ENCODE measurements around the gene SCNN1A.

SCNN1A gene

DNA sequence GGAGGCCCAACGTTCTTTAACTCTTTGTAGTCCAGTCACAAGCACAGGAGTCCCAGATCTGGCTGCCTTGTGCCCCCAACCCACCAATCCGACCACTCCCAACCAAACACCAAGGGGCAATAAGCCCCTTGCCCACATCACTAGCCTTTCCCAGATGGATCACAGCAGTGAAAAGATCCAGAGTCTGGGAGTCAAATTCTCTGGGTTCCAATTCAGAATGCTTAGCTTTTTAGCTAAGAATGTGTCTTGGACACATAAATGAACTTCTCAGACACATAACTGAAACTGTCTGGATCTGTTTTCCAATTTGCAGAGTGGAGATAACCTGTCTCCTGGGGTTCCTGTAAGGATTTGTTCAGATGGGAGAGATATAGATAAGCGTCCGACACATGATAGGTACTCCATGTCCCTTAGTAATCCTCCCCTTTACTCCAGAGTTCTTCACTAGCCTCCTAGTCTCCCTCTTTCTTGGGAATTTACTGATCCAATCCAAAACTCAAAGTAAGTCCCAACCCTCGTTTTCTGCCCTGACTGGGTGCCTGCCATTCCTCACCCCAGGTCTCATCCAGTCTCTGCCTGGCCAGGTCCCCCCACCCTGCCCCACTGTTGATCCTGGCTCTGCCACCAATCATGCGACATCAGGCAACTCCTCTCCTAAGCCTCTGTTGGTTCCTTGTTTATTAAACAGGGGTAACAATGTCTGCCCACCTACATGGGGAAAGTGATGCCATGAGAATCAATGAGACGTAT, 33.0 kb downstream of the SCNN1A start:
- peaks cover 32% of the 10 kb centered on the region for H3K4me1 ChIP-seq (ENCODE audit: low read length)
- no peaks in the 10 kb centered on the region for H3K9me3 ChIP-seq (replicated peaks; ENCODE audit: insufficient read depth, low read length)
- peak overlapping the region; percentile 88 for H3K4me2 ChIP-seq (ENCODE audit: low read depth, low read length)
- H3K9ac ChIP-seq (ENCODE audit: low read length), result peak overlapping the region; percentile 92
- H3K36me3 ChIP-seq (replicated peaks; ENCODE audit: insufficient read depth, low read length), result no peaks in the 10 kb centered on the region
- H3K27ac ChIP-seq (ENCODE audit: low read length), result peak overlapping the region; percentile 49; the same call in 1 of the 2 replicates
- peaks cover 11% of the 10 kb centered on the region; the same call in 1 of the 2 replicates for H3F3A ChIP-seq (ENCODE audit: insufficient read depth, low read length)
- peak overlapping the region; percentile 90 for H3K4me3 ChIP-seq (ENCODE audit: low read length)
- no peaks in the 10 kb centered on the region for H3K27me3 ChIP-seq (replicated peaks; ENCODE audit: insufficient read depth, low read length)
- peak overlapping the region; percentile 86 for H2AFZ ChIP-seq (ENCODE audit: low read length)
- peaks cover 56% of the 10 kb centered on the region for H3K79me2 ChIP-seq (ENCODE audit: low read length)
- no peaks in the 10 kb centered on the region for H3K9me2 ChIP-seq (replicated peaks; ENCODE audit: insufficient read depth, low read length)
- TF ChIP-seq EZH2phosphoT487 (IDR thresholded peaks at IDR 0.05; ENCODE audit: low read length) (no peak), EZH2 (optimal IDR thresholded peaks at IDR 0.05; ENCODE audit: low read depth, low read length) (no peak)
- TF ChIP-seq, protein P1, sequence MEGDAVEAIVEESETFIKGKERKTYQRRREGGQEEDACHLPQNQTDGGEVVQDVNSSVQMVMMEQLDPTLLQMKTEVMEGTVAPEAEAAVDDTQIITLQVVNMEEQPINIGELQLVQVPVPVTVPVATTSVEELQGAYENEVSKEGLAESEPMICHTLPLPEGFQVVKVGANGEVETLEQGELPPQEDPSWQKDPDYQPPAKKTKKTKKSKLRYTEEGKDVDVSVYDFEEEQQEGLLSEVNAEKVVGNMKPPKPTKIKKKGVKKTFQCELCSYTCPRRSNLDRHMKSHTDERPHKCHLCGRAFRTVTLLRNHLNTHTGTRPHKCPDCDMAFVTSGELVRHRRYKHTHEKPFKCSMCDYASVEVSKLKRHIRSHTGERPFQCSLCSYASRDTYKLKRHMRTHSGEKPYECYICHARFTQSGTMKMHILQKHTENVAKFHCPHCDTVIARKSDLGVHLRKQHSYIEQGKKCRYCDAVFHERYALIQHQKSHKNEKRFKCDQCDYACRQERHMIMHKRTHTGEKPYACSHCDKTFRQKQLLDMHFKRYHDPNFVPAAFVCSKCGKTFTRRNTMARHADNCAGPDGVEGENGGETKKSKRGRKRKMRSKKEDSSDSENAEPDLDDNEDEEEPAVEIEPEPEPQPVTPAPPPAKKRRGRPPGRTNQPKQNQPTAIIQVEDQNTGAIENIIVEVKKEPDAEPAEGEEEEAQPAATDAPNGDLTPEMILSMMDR (IDR thresholded peaks at IDR 0.05; ENCODE audit: low read length), result no peak
- no peak for DNase-seq
- no peaks in the 10 kb centered on the region for H4K20me1 ChIP-seq (ENCODE audit: insufficient read depth, low read length)

DNA sequence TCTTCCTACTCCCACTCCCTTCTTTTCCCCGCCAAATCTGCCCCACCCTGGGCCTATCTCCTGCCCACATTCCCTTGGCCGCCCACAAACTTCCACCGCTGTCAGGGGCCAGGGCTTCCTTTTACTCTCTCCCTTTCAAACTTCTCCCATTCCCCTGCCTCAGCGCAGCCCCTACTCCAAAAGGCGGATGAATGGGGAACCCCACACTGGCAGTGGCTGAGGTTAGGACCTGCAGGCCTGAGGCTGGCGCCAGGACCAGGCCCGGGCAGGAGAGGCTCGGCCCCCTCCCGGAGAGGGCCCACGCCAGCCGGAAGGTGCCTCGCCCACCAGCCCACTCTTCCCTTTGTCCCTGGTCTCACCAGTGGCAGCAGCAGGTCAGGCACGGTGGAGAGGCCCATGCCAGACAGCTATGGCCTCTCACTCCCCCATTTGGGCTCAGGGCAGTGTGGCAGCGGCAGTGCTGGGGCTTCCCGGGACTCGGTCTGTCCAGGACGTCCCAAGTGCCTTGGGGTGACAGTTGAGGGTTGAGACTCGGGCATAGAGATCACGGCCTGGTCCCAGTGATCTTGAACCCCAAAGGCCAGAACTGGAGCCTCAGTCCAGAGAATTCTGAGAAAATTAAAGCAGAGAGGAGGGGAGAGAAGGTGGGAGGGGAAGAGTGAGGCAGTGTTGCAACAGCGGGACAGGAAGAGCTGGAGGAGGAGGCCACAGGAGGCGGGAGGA, 33.8 kb downstream of the SCNN1A start, which contains the start of gene TNFRSF1A:
Gene TNFRSF1A (minus strand): TSS at position 660 of the 723 bp plus-strand sequence. CDS start 262 bp downstream, at position 398.
- Histone ChIP-seq H4K20me1 (ENCODE audit: insufficient read depth, low read length) (no peaks in the 10 kb centered on the region), H2AFZ (ENCODE audit: low read length) (peak within 1 kb of the TSS; percentile 86), H3K36me3 (replicated peaks; ENCODE audit: insufficient read depth, low read length) (no peaks in the 10 kb centered on the region), H3K9me2 (replicated peaks; ENCODE audit: insufficient read depth, low read length) (no peaks in the 10 kb centered on the region), H3K79me2 (ENCODE audit: low read length) (peaks cover 63% of the 10 kb centered on the region), H3F3A (ENCODE audit: insufficient read depth, low read length) (peaks cover 16% of the 10 kb centered on the region; the same call in 1 of the 2 replicates), H3K9ac (ENCODE audit: low read length) (peak within 1 kb of the TSS; percentile 92), H3K27me3 (replicated peaks; ENCODE audit: insufficient read depth, low read length) (no peaks in the 10 kb centered on the region), H3K4me2 (ENCODE audit: low read depth, low read length) (peak within 1 kb of the TSS; percentile 88), H3K4me3 (ENCODE audit: low read length) (peak within 1 kb of the TSS; percentile 90), H3K27ac (ENCODE audit: low read length) (peak within 1 kb of the TSS; percentile 49), H3K4me1 (ENCODE audit: low read length) (peaks cover 36% of the 10 kb centered on the region), H3K9me3 (replicated peaks; ENCODE audit: insufficient read depth, low read length) (no peaks in the 10 kb centered on the region)
- peak; percentile 72 for DNase-seq
- TF ChIP-seq EZH2phosphoT487 (IDR thresholded peaks at IDR 0.05; ENCODE audit: low read length), result no peak
- TF ChIP-seq, protein P1 (IDR thresholded peaks at IDR 0.05; ENCODE audit: low read length), result no peak

DNA sequence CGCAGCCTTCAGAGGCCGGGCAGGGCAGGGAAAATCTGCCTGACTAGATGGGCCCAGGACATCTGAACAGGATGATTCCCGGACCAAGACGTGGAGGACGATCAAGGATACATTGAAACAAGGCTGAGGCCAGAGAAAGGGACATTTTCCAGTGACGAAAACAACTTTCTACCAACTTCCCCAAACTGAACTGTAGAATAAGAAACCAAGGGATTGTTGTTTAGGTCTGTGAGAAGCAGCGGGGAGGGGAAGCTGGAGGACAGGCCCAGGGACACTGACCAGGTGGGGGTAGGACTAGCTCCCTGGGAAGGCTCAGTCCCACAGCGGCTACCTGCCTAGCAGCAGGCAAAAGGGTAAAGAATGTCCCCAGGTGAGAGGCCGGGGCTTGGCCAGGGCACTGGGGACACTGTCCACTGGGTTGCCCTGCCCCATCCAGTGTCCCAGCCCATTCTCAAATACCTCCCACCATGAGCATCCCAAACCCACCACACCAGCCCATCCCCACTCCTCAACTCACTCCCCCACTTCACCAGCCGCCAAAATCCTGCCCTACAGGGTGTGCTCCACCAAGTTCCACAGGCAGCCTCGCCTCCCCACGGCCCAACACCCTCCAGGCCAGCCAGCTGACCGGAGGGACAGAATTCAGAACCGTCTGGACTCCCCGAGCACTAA, 34.5 kb downstream of the SCNN1A start:
- Histone ChIP-seq H3K9ac (ENCODE audit: low read length) (peak overlapping the region; percentile 92), H4K20me1 (ENCODE audit: insufficient read depth, low read length) (no peaks in the 10 kb centered on the region), H3K4me2 (ENCODE audit: low read depth, low read length) (peak overlapping the region; percentile 88), H3K9me3 (replicated peaks; ENCODE audit: insufficient read depth, low read length) (no peaks in the 10 kb centered on the region), H3F3A (ENCODE audit: insufficient read depth, low read length) (peaks cover 19% of the 10 kb centered on the region), H3K4me3 (ENCODE audit: low read length) (peak overlapping the region; percentile 90), H3K9me2 (replicated peaks; ENCODE audit: insufficient read depth, low read length) (no peaks in the 10 kb centered on the region), H3K27me3 (replicated peaks; ENCODE audit: insufficient read depth, low read length) (no peaks in the 10 kb centered on the region), H2AFZ (ENCODE audit: low read length) (0 out of 2 replicates have a peak overlapping the region, but pooled peaks have one; percentile 86), H3K4me1 (ENCODE audit: low read length) (peaks cover 43% of the 10 kb centered on the region), H3K79me2 (ENCODE audit: low read length) (peaks cover 70% of the 10 kb centered on the region), H3K27ac (ENCODE audit: low read length) (peak overlapping the region; percentile 49; the same call in 1 of the 2 replicates), H3K36me3 (replicated peaks; ENCODE audit: insufficient read depth, low read length) (no peaks in the 10 kb centered on the region)
- TF ChIP-seq, protein P1 (IDR thresholded peaks at IDR 0.05; ENCODE audit: low read length), result no peak
- no peak for TF ChIP-seq EZH2 (optimal IDR thresholded peaks at IDR 0.05; ENCODE audit: low read depth, low read length)
- no peak for TF ChIP-seq EZH2phosphoT487 (IDR thresholded peaks at IDR 0.05; ENCODE audit: low read length)
- DNase-seq, result no peak

Measured in MM.1S (cell line).